ENCODE measurements around the gene HPSE2.

HPSE2 gene

GRCh38 chr10:98951269-98952000 lies 284.2 kb downstream of the HPSE2 start:
- no peaks in the 10 kb centered on the region for H3K27me3 Mint-ChIP-seq
- CTCF ChIA-PET: no interaction called here
- DNase-seq: no peak
- H3K36me3 Mint-ChIP-seq: no peaks in the 10 kb centered on the region
- H3K4me1 Mint-ChIP-seq: no peaks in the 10 kb centered on the region
- H3K4me3 Mint-ChIP-seq: no peak overlapping the region
- no peak overlapping the region for H3K27ac Mint-ChIP-seq
- H3K9me3 Mint-ChIP-seq: peaks cover 2% of the 10 kb centered on the region

DNA sequence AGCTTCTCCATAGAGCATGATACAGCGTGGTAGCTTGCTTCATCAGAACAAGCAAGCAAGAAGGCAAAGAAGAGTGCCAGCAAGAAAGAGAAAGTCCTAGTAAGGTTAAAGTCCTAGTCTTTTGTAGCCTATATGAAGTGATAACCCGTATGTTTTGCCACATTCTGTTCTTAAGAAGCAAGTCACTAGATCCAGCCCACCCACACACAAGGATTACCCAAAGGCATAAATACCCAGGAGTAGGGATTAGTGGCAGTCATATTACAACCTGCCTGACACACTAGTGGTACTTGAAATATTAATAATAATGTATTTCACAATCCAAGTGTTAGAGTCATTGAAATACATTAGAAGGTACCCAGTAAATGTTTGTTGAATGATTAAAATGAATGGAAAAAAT lies 285.5 kb downstream of the HPSE2 start:
- Mint-ChIP-seq H3K27me3 (no peaks in the 10 kb centered on the region), H3K27ac (no peak overlapping the region), H3K9me3 (no peaks in the 10 kb centered on the region), H3K36me3 (no peaks in the 10 kb centered on the region), H3K4me3 (no peak overlapping the region), H3K4me1 (no peaks in the 10 kb centered on the region)
- no peak for DNase-seq
- CTCF ChIA-PET: no interaction called here

DNA sequence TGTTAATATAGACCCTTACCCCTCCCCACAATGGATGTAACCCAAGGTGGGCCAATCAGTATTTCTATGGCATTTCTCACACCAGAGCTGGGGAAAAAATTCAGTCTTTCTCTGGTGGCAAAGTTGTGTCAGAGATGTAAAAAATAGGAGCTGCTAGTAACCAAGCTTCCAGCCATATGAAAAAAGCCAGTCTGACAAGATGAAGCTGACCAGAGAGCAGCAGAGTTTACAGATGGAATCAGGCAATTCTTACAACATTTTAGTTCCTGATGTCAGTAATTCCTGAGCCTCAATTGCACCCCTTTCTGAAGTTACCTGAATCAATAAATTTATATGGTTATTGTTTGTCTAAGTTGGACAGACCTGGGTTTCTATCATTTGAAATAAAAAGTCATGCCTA lies 286.3 kb downstream of the HPSE2 start:
- DNase-seq: no peak
- no peaks in the 10 kb centered on the region for H3K4me1 Mint-ChIP-seq
- H3K27ac Mint-ChIP-seq: no peak overlapping the region
- no peaks in the 10 kb centered on the region for H3K36me3 Mint-ChIP-seq
- no peaks in the 10 kb centered on the region for H3K9me3 Mint-ChIP-seq
- CTCF ChIA-PET: no interaction called here
- H3K4me3 Mint-ChIP-seq: no peak overlapping the region
- H3K27me3 Mint-ChIP-seq: no peaks in the 10 kb centered on the region

DNA sequence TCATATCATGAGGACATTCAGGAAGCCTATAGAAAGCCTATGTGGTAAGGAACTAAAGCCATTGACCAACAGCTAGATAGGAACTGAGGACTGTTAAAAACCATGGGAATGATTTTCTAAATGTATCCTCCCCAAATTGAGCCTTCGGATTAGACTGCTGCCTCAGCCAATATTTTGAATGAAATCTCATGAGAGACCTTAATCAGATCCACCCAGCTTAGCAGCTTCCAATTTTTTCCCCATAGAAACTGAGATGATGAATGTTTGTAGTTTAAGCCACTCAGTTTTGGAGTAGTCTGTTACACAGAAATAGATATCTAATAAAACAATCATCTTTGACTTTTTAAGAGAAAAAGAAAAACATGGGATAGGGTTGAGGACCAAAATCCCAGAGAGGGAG lies 292.0 kb downstream of the HPSE2 start:
- Mint-ChIP-seq H3K4me3 (no peak overlapping the region), H3K4me1 (no peaks in the 10 kb centered on the region), H3K9me3 (no peaks in the 10 kb centered on the region), H3K27ac (no peak overlapping the region), H3K27me3 (no peaks in the 10 kb centered on the region), H3K36me3 (no peaks in the 10 kb centered on the region)
- DNase-seq: no peak
- CTCF ChIA-PET: no interaction called here

DNA sequence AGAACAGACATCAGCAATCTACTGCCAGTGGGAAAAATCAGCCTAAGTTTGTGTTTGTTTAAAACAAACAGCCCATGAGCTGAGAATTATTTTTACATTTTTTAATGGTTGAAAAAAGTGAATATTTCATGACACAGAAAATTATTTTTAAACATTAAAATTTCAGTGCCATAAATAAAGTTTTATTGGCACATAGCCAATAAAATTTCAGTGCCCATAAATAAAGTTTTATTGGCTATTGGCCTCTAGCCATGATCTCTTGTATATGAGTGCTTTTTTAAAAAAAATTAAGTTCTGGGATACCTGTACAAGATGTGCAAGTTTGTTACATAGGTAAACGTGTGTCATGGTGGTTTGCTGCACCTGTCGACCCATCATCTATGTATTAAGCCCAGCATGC lies 305.9 kb downstream of the HPSE2 start:
- Mint-ChIP-seq H3K4me3 (no peak overlapping the region), H3K4me1 (no peaks in the 10 kb centered on the region), H3K27me3 (no peaks in the 10 kb centered on the region), H3K27ac (no peak overlapping the region), H3K9me3 (peaks cover 18% of the 10 kb centered on the region), H3K36me3 (no peaks in the 10 kb centered on the region)
- no peak for DNase-seq
- CTCF ChIA-PET: no interaction called here

DNA sequence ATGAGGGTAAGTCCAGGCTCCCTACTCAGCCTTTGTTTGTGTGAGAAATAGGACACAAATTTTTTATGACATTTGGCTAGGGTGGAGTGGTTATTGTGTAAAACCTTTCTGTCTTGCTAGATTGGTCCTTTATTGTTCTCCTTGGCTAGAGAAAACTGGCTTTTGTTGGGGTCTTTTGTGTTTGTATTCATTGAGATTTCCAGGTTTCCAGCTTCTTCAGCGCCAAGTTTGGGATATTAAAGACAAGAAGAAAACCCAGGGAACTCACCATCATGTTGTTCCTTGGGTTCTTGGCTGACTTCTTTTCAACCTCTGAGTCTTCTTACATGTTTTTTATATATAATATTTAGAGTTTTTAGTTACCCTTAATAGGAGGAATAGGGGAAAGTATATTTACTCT lies 310.0 kb downstream of the HPSE2 start:
- no peaks in the 10 kb centered on the region for H3K4me1 Mint-ChIP-seq
- no peak overlapping the region for H3K4me3 Mint-ChIP-seq
- CTCF ChIA-PET: no interaction called here
- H3K27ac Mint-ChIP-seq: no peak overlapping the region
- no peaks in the 10 kb centered on the region for H3K27me3 Mint-ChIP-seq
- no peaks in the 10 kb centered on the region for H3K36me3 Mint-ChIP-seq
- no peak for DNase-seq
- no peaks in the 10 kb centered on the region for H3K9me3 Mint-ChIP-seq

DNA sequence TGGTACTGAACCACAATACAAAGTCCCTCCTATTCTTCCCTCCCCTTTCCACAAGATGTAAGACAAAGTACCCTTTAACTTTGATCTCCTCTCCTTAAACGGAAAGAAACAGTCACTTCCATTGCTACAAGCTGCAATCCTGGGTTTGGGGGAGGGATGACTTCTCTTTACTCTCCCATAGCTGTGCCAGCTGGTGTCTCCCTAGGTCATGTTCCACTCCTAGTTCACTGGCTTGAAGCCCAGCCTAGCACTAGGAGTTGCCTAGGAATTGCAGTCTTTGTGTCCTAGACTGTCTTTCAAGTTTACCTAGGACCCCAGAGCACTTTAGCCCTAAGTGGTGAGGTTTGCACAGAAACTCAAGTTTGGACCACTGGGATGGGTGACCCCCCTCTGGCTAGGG lies 311.1 kb downstream of the HPSE2 start:
- no peak for DNase-seq
- H3K36me3 Mint-ChIP-seq: no peaks in the 10 kb centered on the region
- no peaks in the 10 kb centered on the region for H3K9me3 Mint-ChIP-seq
- H3K4me3 Mint-ChIP-seq: no peak overlapping the region
- CTCF ChIA-PET: no interaction called here
- no peaks in the 10 kb centered on the region for H3K4me1 Mint-ChIP-seq
- H3K27me3 Mint-ChIP-seq: no peaks in the 10 kb centered on the region
- no peak overlapping the region for H3K27ac Mint-ChIP-seq

DNA sequence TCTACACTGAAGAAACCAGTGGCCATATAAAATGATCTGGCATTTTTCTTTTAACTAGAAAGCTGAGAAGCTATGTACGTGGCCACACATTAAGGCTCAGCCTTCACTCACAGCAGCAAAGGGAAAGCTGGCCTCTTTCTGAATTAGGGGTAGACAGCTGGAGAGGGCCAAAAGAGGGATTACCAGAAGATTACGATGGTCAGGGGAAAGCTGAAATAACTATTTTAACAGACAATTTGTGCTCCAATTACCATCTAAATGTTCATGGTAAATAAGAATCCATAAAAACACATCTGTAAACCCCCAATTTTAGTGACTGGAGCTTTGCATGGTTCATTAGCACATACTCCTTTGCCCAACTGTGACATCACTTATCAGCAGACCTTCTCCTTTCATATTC lies 314.3 kb downstream of the HPSE2 start:
- CTCF ChIA-PET: interaction anchor here (0.7 kb wide), 1 partner anchor 844 kb away, joined by 3 read pairs; no protein-coding TSS in a partner anchor
- Mint-ChIP-seq H3K4me3 (no peak overlapping the region), H3K4me1 (no peaks in the 10 kb centered on the region), H3K9me3 (no peaks in the 10 kb centered on the region), H3K27me3 (no peaks in the 10 kb centered on the region), H3K27ac (no peak overlapping the region), H3K36me3 (no peaks in the 10 kb centered on the region)
- no peak for DNase-seq

- no peaks in the 10 kb centered on the region for H3K36me3 Mint-ChIP-seq
- H3K4me1 Mint-ChIP-seq: no peaks in the 10 kb centered on the region
- H3K27me3 Mint-ChIP-seq: no peaks in the 10 kb centered on the region
- CTCF ChIA-PET: no interaction called here
- H3K27ac Mint-ChIP-seq: no peak overlapping the region
- H3K4me3 Mint-ChIP-seq: no peak overlapping the region
- no peaks in the 10 kb centered on the region for H3K9me3 Mint-ChIP-seq
- DNase-seq: no peak
These were observed 314.8 kb downstream of the HPSE2 start for GRCh38 chr10:98920807-98921206.

DNA sequence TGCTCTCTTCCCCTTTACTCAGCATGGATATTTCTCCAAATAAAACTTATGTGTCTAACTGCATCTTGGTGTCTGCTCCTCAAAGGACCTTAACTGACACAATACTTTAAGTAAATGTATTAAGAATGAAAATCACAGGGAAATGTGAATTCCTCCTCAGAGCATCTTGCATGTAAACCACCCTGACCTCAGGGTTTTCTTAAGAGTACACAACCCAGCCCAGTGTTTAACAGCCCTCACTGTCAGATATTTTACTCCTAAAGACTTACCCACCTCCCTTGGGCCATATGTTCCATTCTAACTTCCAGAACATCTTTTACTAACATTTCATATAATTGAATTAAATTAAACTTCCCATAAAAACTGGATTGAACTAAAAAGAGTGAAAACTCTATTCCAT lies 315.3 kb downstream of the HPSE2 start:
- Mint-ChIP-seq H3K27ac (no peak overlapping the region), H3K27me3 (no peaks in the 10 kb centered on the region), H3K4me3 (no peak overlapping the region), H3K9me3 (no peaks in the 10 kb centered on the region), H3K4me1 (no peaks in the 10 kb centered on the region), H3K36me3 (no peaks in the 10 kb centered on the region)
- DNase-seq: no peak
- CTCF ChIA-PET: no interaction called here

GRCh38 chr10:98919899-98920298 lies 315.8 kb downstream of the HPSE2 start:
- no peak for DNase-seq
- Mint-ChIP-seq H3K9me3 (no peaks in the 10 kb centered on the region), H3K36me3 (no peaks in the 10 kb centered on the region), H3K4me1 (no peaks in the 10 kb centered on the region), H3K27ac (no peak overlapping the region), H3K27me3 (no peaks in the 10 kb centered on the region), H3K4me3 (no peak overlapping the region)
- CTCF ChIA-PET: no interaction called here

DNA sequence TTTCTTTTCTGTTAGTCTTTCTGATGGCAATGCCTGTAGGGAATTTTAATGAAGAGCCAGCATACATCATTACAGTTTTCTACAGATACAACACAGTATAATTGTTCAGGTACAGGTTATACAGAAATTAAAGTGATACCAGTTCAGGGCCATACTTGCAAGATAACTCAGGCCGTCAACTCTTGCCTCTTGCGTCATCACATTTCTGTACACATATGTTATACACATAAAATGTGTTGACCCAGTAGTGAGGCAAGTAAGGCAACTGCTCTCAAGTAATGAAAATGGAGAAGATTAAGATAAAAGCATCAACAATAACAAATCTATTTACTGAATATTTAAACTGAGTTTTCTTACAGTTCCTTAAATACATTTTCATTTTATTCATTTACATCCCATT lies 317.8 kb downstream of the HPSE2 start:
- no peaks in the 10 kb centered on the region for H3K36me3 Mint-ChIP-seq
- no peak for DNase-seq
- no peaks in the 10 kb centered on the region for H3K27me3 Mint-ChIP-seq
- no peak overlapping the region for H3K27ac Mint-ChIP-seq
- CTCF ChIA-PET: no interaction called here
- no peaks in the 10 kb centered on the region for H3K4me1 Mint-ChIP-seq
- no peaks in the 10 kb centered on the region for H3K9me3 Mint-ChIP-seq
- H3K4me3 Mint-ChIP-seq: no peak overlapping the region

GRCh38 chr10:98916526-98917125 lies 319.0 kb downstream of the HPSE2 start:
- H3K4me3 Mint-ChIP-seq: no peak overlapping the region
- CTCF ChIA-PET: no interaction called here
- H3K27ac Mint-ChIP-seq: no peak overlapping the region
- no peak for DNase-seq
- H3K4me1 Mint-ChIP-seq: no peaks in the 10 kb centered on the region
- no peaks in the 10 kb centered on the region for H3K9me3 Mint-ChIP-seq
- no peaks in the 10 kb centered on the region for H3K36me3 Mint-ChIP-seq
- no peaks in the 10 kb centered on the region for H3K27me3 Mint-ChIP-seq

DNA sequence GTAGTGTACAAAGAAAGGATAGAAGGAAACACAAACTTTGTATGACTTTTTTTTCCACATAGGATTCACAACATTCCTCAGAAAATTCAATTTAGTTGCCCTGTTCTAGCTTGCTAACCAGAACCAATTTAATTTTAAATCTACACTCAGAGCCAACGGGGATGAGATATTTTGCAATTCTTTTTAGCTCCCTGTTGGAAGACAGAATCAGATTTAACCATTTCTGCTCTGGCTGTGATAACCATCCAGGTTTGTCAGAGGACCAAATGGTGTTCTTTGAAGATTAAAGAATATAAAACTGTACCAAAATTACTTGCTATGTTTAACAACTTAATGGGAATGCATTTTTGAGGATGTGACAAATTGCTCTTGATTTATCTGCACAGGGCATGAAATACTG lies 319.7 kb downstream of the HPSE2 start:
- no peaks in the 10 kb centered on the region for H3K4me1 Mint-ChIP-seq
- DNase-seq: no peak
- no peaks in the 10 kb centered on the region for H3K27me3 Mint-ChIP-seq
- H3K9me3 Mint-ChIP-seq: no peaks in the 10 kb centered on the region
- no peak overlapping the region for H3K4me3 Mint-ChIP-seq
- CTCF ChIA-PET: no interaction called here
- no peak overlapping the region for H3K27ac Mint-ChIP-seq
- H3K36me3 Mint-ChIP-seq: no peaks in the 10 kb centered on the region

- Mint-ChIP-seq H3K36me3 (no peaks in the 10 kb centered on the region), H3K9me3 (no peaks in the 10 kb centered on the region), H3K4me1 (no peaks in the 10 kb centered on the region), H3K27me3 (no peaks in the 10 kb centered on the region), H3K27ac (no peak overlapping the region), H3K4me3 (no peak overlapping the region)
- CTCF ChIA-PET: no interaction called here
- DNase-seq: no peak
These were observed 325.1 kb downstream of the HPSE2 start for GRCh38 chr10:98910546-98910945.

- DNase-seq: no peak
- Mint-ChIP-seq H3K4me3 (no peak overlapping the region), H3K4me1 (no peaks in the 10 kb centered on the region), H3K9me3 (no peaks in the 10 kb centered on the region), H3K36me3 (no peaks in the 10 kb centered on the region), H3K27ac (no peak overlapping the region), H3K27me3 (no peaks in the 10 kb centered on the region)
- CTCF ChIA-PET: no interaction called here
These were observed 325.6 kb downstream of the HPSE2 start for GRCh38 chr10:98910048-98910447.

All from activated naive CD4-positive, alpha-beta T cell treated with anti-CD3 and anti-CD28 coated beads, Interleukin-2, amount 10 ng/mL, durations not matched to agents 7 days and 5 days (primary cell).